Measurements from ENCODE around the gene HLF. TPM values are rescaled to one million over a fixed set of nuclear protein-coding genes. Genes with fewer than 3 reads are reported as not detected.

The HLF gene
- 1 to 10 TPM; 2.5 to 2.6 TPM for total RNA-seq

- Mint-ChIP-seq H3K36me3 (no peaks in the 10 kb centered on the region), H3K9me3 (ENCODE audit: low read depth) (no peaks in the 10 kb centered on the region), H3K4me1 (peaks cover 12% of the 10 kb centered on the region), H3K4me3 (peak within 1 kb of the TSS; percentile 55), H3K27me3 (peaks cover 84% of the 10 kb centered on the region), H3K27ac (no peak within 1 kb of the TSS)
- ATAC-seq (peak; percentile 98), DNase-seq (peak; percentile 76)
- CTCF ChIA-PET: interaction anchor here (0.6 to 1.4 kb wide), 7 partner anchors 26 to 272 kb away, joined by 3 to 5 read pairs (median 4); no protein-coding TSS in a partner anchor
Observed at GRCh38 chr17:55264645-55265298, at the start of gene HLF. Gene HLF (plus strand): TSS chr17:55264960. CDS start chr17:55265485, 525 bp downstream.

DNA sequence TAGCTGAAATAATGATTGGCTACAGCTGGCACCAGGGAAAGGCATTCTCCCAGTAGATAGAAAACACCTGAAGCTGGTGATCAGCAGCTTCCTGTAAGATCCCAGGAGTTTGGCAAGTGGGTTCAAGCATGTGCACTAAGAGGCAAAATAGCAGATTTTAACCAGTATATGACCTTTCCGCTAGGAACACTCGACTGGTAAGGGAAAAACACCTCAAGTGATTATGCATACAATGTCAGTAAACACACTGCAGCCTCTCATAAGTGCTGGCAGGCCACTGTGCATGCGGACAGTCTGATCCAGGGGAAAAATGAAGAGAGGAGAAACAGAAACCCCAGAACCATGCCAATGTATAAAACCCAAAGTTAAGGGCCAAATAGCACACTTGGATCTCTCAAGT lies 49.0 kb upstream of the HLF start:
- H3K4me3 Mint-ChIP-seq: no peak overlapping the region
- H3K36me3 Mint-ChIP-seq: no peaks in the 10 kb centered on the region
- CTCF ChIA-PET: no interaction called here
- H3K27me3 Mint-ChIP-seq: peaks cover 9% of the 10 kb centered on the region
- H3K9me3 Mint-ChIP-seq (ENCODE audit: low read depth): no peaks in the 10 kb centered on the region
- no peak for DNase-seq
- H3K27ac Mint-ChIP-seq: no peak overlapping the region
- no peaks in the 10 kb centered on the region for H3K4me1 Mint-ChIP-seq
- no peak for ATAC-seq

GRCh38 chr17:55216888-55217287 lies 47.9 kb upstream of the HLF start:
- H3K4me3 Mint-ChIP-seq: no peak overlapping the region
- DNase-seq (no peak), ATAC-seq (no peak)
- peaks cover 9% of the 10 kb centered on the region for H3K27me3 Mint-ChIP-seq
- no peaks in the 10 kb centered on the region for H3K4me1 Mint-ChIP-seq
- H3K9me3 Mint-ChIP-seq (ENCODE audit: low read depth): no peaks in the 10 kb centered on the region
- H3K36me3 Mint-ChIP-seq: no peaks in the 10 kb centered on the region
- CTCF ChIA-PET: no interaction called here
- H3K27ac Mint-ChIP-seq: no peak overlapping the region

GRCh38 chr17:55219459-55219858 lies 45.3 kb upstream of the HLF start:
- no peaks in the 10 kb centered on the region for H3K9me3 Mint-ChIP-seq (ENCODE audit: low read depth)
- no peaks in the 10 kb centered on the region for H3K36me3 Mint-ChIP-seq
- ATAC-seq: no peak
- H3K4me3 Mint-ChIP-seq: no peak overlapping the region
- no peaks in the 10 kb centered on the region for H3K4me1 Mint-ChIP-seq
- CTCF ChIA-PET: interaction anchor here (1.0 kb wide), 1 partner anchor 136 kb away, joined by 3 read pairs; no protein-coding TSS in a partner anchor
- H3K27ac Mint-ChIP-seq: no peak overlapping the region
- peaks cover 11% of the 10 kb centered on the region for H3K27me3 Mint-ChIP-seq
- DNase-seq: no peak

DNA sequence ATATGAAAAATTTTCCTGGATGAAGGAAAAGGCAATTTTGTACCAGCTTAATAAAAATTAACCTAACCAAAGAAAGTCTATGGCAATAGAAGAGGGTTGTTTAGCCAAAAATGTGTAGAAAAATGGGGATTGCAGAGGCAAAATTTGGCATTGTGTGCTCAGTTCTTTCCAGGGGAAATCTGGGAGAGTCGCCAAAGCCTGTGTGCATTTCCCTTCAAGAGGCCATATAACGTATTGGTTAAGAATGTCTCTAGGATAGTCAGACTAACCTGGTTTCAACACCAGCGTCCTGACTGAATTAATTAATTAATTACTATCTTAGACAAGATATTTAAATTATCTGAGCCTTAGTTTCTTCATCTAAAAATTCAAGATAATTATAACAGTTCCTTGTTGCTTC lies 44.8 kb upstream of the HLF start:
- H3K36me3 Mint-ChIP-seq: no peaks in the 10 kb centered on the region
- H3K9me3 Mint-ChIP-seq (ENCODE audit: low read depth): no peaks in the 10 kb centered on the region
- ATAC-seq (no peak), DNase-seq (no peak)
- H3K27me3 Mint-ChIP-seq: peaks cover 11% of the 10 kb centered on the region
- CTCF ChIA-PET: no interaction called here
- H3K27ac Mint-ChIP-seq: no peak overlapping the region
- H3K4me1 Mint-ChIP-seq: no peaks in the 10 kb centered on the region
- H3K4me3 Mint-ChIP-seq: no peak overlapping the region

DNA sequence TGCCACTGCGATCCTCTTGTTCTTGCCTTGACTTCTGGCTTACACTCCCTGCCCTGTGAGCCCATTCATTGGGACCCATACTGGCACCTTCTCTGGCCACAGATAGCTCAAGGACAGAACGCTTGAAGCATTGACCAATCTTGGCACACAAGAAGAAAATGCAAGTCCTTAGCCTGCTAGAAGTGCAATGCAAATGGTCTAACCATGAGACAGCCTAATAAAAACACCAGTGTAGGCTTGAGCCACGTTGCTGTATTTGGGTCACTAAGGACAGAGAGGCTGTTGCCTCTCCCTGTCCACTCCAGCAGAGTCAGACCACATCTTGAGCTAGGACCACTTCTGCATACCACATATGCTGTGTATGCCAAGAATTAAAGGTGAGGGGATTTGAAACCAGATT lies 41.2 kb upstream of the HLF start:
- Mint-ChIP-seq H3K4me3 (no peak overlapping the region), H3K36me3 (no peaks in the 10 kb centered on the region), H3K9me3 (ENCODE audit: low read depth) (no peaks in the 10 kb centered on the region), H3K27ac (no peak overlapping the region), H3K27me3 (peaks cover 20% of the 10 kb centered on the region), H3K4me1 (no peaks in the 10 kb centered on the region)
- ATAC-seq (no peak), DNase-seq (no peak)
- CTCF ChIA-PET: interaction anchor here (1.3 kb wide), 1 partner anchor 230 kb away, joined by 3 read pairs; no protein-coding TSS in a partner anchor

GRCh38 chr17:55224746-55225145 lies 40.0 kb upstream of the HLF start:
- CTCF ChIA-PET: no interaction called here
- DNase-seq: no peak
- Mint-ChIP-seq H3K27me3 (peaks cover 12% of the 10 kb centered on the region), H3K27ac (no peak overlapping the region), H3K4me3 (no peak overlapping the region), H3K4me1 (no peaks in the 10 kb centered on the region), H3K36me3 (no peaks in the 10 kb centered on the region), H3K9me3 (ENCODE audit: low read depth) (no peaks in the 10 kb centered on the region)
- no peak for ATAC-seq

- no peak for ATAC-seq
- H3K9me3 Mint-ChIP-seq (ENCODE audit: low read depth): no peaks in the 10 kb centered on the region
- no peak overlapping the region for H3K4me3 Mint-ChIP-seq
- no peaks in the 10 kb centered on the region for H3K36me3 Mint-ChIP-seq
- CTCF ChIA-PET: no interaction called here
- DNase-seq: no peak
- H3K27me3 Mint-ChIP-seq: peaks cover 13% of the 10 kb centered on the region
- H3K27ac Mint-ChIP-seq: no peak overlapping the region
- no peaks in the 10 kb centered on the region for H3K4me1 Mint-ChIP-seq
Observed at GRCh38 chr17:55225237-55225636, 39.5 kb upstream of the HLF start.

DNA sequence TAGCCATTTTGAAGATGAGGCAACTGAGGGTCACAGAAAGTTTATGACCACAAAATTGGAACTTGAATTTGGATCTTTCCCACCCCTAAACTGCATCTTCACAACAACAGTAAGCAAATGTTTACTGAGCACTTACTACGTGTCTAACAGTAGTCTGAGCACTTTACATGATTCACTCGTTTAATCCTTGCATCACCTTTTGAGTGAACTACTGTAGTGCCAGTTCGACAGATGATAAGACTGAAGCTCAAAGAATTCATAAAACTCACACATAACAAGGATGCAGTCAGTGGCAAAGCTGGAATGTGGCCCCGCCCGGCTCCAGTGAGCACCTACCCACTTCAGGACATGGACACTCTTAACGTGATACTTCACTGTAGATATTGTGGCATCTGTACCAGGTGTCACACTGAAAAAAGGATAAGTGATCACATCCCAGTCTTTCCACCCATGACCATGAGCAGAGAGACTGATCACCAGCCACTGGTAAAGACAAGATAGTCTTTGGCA lies 36.0 kb upstream of the HLF start:
- Mint-ChIP-seq H3K4me3 (no peak overlapping the region), H3K4me1 (no peaks in the 10 kb centered on the region), H3K9me3 (ENCODE audit: low read depth) (no peaks in the 10 kb centered on the region), H3K27ac (no peak overlapping the region), H3K36me3 (no peaks in the 10 kb centered on the region), H3K27me3 (peaks cover 13% of the 10 kb centered on the region)
- ATAC-seq: no peak
- CTCF ChIA-PET: interaction anchor here (1.1 kb wide), 1 partner anchor 235 kb away, joined by 3 read pairs; no protein-coding TSS in a partner anchor
- DNase-seq: no peak

- Mint-ChIP-seq H3K4me1 (no peaks in the 10 kb centered on the region), H3K9me3 (ENCODE audit: low read depth) (no peaks in the 10 kb centered on the region), H3K27ac (no peak overlapping the region), H3K4me3 (no peak overlapping the region), H3K36me3 (no peaks in the 10 kb centered on the region), H3K27me3 (peaks cover 13% of the 10 kb centered on the region)
- DNase-seq (no peak), ATAC-seq (no peak)
- CTCF ChIA-PET: interaction anchor here (1.1 kb wide), 1 partner anchor 236 kb away, joined by 3 read pairs; no protein-coding TSS in a partner anchor
Observed at GRCh38 chr17:55229276-55229675, 35.5 kb upstream of the HLF start.

GRCh38 chr17:55230716-55231115 lies 34.0 kb upstream of the HLF start:
- peaks cover 7% of the 10 kb centered on the region for H3K27me3 Mint-ChIP-seq
- CTCF ChIA-PET: interaction anchor here (1.0 to 1.8 kb wide), 2 partner anchors 11 to 226 kb away, joined by 3 to 4 read pairs; no protein-coding TSS in a partner anchor
- H3K4me1 Mint-ChIP-seq: no peaks in the 10 kb centered on the region
- no peaks in the 10 kb centered on the region for H3K9me3 Mint-ChIP-seq (ENCODE audit: low read depth)
- no peak for ATAC-seq
- no peak for DNase-seq
- H3K4me3 Mint-ChIP-seq: no peak overlapping the region
- no peak overlapping the region for H3K27ac Mint-ChIP-seq
- H3K36me3 Mint-ChIP-seq: no peaks in the 10 kb centered on the region

DNA sequence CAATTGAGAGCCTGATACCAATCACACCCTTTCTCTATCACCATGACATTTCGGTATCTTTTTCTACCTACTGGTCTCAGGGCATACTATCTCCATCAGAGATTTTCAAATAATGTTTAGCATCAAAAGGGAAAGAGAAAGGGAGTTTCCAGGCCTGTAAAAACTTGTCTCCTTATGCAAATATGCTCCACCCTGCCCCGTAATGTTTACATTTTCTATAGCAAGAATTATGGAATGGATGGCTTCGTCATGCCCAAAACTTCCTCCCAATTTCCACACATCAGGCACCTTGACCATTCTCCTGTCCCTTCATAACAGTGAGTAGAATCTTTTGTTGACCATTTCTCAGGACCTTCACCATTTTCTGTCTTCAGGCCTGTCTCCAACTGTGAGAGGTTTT lies 30.9 kb upstream of the HLF start:
- Mint-ChIP-seq H3K27ac (no peak overlapping the region), H3K9me3 (ENCODE audit: low read depth) (no peaks in the 10 kb centered on the region), H3K27me3 (peaks cover 10% of the 10 kb centered on the region), H3K36me3 (no peaks in the 10 kb centered on the region), H3K4me3 (no peak overlapping the region), H3K4me1 (peaks cover 13% of the 10 kb centered on the region)
- CTCF ChIA-PET: no interaction called here
- ATAC-seq (no peak), DNase-seq (no peak)

DNA sequence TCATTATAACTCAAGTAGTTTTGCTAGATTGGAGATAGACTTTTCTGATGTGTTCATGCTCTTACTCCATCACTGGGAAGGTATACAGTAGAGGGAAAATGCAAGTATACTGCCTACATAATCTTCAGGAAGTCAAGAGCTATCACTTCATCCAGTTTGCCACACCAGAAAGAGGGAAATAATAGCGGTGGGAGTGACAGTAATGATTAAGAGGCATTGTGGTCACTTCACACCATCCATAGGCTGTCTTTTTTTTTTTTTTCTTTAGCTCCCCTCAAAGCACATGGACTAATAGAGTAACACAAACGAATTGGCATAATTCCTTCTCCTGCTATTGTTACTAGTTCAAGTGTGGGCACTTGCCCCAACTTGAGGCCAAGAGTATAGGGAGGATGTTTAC lies 28.4 kb upstream of the HLF start:
- DNase-seq: no peak
- Mint-ChIP-seq H3K27ac (no peak overlapping the region), H3K4me3 (no peak overlapping the region), H3K36me3 (no peaks in the 10 kb centered on the region), H3K9me3 (ENCODE audit: low read depth) (no peaks in the 10 kb centered on the region), H3K4me1 (peaks cover 16% of the 10 kb centered on the region), H3K27me3 (peaks cover 25% of the 10 kb centered on the region)
- CTCF ChIA-PET: interaction anchor here (0.8 kb wide), 1 partner anchor 243 kb away, joined by 3 read pairs; no protein-coding TSS in a partner anchor
- ATAC-seq: no peak

- DNase-seq: no peak
- Mint-ChIP-seq H3K4me3 (no peak overlapping the region), H3K27ac (no peak overlapping the region), H3K4me1 (peaks cover 16% of the 10 kb centered on the region), H3K27me3 (peaks cover 31% of the 10 kb centered on the region), H3K9me3 (ENCODE audit: low read depth) (no peaks in the 10 kb centered on the region), H3K36me3 (no peaks in the 10 kb centered on the region)
- CTCF ChIA-PET: interaction anchor here (0.7 to 1.8 kb wide), 5 partner anchors 18 to 244 kb away, joined by 3 to 5 read pairs (median 3); no protein-coding TSS in a partner anchor
- ATAC-seq: no peak
Observed at GRCh38 chr17:55237268-55237667, 27.5 kb upstream of the HLF start.
